COR-L47 (cell line): ENCODE measurements around the gene SCGB3A1.

ENCODE experiments used
- DNase-seq: peaks from one replicate; lab custom pipeline; 2025; lab: John Stamatoyannopoulos, UW

Gene SCGB3A1

GRCh38 chr5:180625125-180625790 lies 34.0 kb upstream of the SCGB3A1 start:
- DNase-seq = no peak

DNA sequence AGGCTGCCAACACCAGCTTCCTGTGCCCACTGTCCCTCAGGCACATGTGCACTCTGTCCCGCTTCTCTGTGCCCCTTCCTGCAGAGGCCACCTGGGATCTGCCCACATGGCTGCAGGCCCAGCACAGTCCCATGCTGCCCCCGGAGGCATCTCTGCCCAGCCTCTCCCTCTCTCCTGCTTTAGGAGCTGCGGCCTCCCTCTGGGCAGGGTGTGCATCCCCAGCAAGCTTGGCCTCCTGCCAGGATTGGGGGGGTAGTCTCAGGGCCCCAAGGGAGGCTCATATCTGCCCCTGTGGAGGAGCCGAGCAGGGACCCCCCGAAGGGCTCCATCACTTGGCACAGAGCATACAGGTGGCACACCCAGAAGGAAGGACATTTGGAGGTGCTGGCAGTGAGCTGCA lies 33.3 kb upstream of the SCGB3A1 start:
- peak; percentile 54 for DNase-seq

DNA sequence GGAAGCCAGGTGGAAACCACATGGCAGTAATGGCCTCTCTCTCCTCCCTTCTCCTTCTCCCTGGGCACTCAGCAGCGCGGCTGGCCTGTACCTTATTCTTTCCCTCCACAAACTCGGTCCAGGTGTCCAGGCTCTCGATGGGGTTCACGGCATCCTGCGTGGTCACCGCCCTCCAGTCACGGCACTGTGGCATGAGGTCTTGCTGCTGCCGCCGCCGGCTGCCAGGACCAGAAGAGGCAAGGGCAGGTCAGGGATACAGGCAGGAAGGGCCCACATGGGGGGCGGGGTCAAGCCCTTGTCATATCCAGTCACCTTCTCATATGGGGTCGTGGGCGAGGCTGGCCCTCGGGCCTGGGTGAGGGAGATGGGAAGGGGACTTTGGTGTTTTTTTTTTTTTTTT lies 32.5 kb upstream of the SCGB3A1 start:
- DNase-seq = no peak

- no peak for DNase-seq
These were observed 32.1 kb upstream of the SCGB3A1 start for GRCh38 chr5:180623411-180623834.

DNA sequence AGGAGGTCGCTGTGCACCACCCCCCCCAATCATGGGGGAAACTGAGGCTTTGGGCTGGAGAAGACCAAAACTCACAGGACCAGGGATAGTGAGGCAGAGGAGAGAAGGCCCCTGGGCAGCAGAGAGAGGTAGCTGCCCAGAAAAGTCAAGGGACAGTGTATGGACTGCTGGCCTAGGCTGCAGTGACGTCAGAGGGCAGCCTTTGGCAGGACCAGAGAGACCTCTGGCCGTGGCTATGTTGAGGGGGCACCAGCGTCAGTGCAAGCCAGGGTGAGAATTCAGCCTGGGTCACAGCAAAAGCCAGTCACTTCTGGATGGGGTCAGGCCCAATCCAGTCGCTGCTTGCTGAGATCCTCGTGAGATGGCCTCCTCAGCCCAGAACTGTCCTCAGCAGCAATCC lies 31.6 kb upstream of the SCGB3A1 start:
- no peak for DNase-seq

DNA sequence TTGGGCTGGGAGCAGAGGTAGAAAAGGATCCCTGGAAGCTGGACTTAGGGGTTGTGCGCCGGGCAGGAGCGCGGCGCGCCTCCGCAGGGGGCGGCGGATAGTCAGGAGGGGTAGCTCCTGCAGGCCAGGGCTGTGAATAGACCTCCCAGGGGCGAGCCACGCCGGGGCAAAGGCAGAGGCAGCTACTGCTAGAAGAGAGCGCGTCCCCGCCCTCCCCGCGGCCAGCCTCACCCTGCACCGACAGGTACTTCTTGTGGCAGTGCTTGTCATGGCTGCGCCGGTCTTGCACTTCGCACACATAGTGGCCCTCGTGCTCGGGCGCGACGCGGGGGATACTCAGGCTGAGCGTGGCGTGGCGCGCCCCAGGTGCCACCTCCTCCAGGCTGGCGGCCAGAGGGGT lies 30.0 kb upstream of the SCGB3A1 start:
- DNase-seq = no peak

GRCh38 chr5:180620014-180620413 lies 28.7 kb upstream of the SCGB3A1 start:
- no peak for DNase-seq

GRCh38 chr5:180619563-180619915 lies 28.2 kb upstream of the SCGB3A1 start:
- no peak for DNase-seq

- peak; percentile 37 for DNase-seq
These were observed 27.7 kb upstream of the SCGB3A1 start for GRCh38 chr5:180618829-180619562.

- no peak for DNase-seq
These were observed 27.2 kb upstream of the SCGB3A1 start for GRCh38 chr5:180618487-180618828.

DNA sequence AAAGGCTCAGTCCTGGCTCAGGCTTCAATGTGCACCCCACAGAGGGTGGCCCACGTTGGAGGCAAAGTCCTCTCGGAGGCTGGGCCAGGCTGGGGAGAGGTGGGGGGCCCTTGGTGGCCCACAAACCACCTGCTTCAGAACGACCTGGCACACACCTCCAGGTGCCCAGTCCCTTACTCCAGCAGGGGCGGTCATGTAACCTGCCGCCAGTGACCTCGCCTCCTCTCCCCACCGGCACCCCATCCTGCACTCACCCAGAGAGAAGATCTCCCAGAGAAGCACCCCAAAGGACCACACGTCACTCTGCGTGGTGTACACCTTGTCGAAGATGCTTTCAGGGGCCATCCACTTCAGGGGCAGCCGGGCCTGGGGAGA lies 22.5 kb upstream of the SCGB3A1 start:
- DNase-seq = no peak

GRCh38 chr5:180613188-180613813 lies 22.0 kb upstream of the SCGB3A1 start:
- no peak for DNase-seq

- no peak for DNase-seq
These were observed 21.4 kb upstream of the SCGB3A1 start for GRCh38 chr5:180612683-180613082.

- no peak for DNase-seq
These were observed 20.0 kb upstream of the SCGB3A1 start for GRCh38 chr5:180611140-180611850.

DNA sequence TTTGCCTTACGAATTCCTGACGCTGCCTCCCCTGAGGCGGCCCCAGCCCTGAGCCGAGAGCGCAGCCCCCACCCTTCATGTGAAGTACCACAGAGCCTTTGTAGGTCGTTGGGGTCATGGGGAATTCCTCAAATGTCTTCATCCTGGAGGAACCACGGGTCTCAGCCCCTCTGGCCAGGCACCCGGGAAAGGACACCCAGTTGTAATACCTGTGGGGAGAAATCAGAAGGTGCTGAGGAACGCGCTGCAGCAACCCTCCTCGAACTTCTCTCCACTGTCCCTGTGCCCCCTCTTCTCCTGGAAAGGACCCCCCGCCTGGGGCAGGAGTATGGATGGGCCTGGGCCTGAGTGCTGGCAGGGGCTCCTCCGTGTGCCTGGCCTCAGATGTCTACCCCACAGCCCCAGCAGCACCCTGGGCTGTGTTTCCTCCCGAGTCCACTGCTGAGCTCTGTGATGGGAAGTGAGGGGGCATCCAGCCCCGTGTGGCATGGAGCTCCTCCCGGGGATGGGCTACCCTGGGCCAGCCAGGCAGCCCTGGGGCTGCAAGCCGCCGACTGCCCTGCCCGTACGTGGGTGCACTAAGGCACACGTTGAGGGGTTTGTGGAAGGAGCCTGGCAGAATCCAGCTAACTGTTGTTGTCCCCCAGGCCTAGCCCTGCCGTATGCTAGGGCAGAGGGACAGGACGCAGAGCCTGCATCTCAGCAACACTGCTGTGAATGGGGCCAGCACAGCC lies 18.7 kb upstream of the SCGB3A1 start:
- no peak for DNase-seq

- no peak for DNase-seq
These were observed 18.1 kb upstream of the SCGB3A1 start for GRCh38 chr5:180609386-180609785.

DNA sequence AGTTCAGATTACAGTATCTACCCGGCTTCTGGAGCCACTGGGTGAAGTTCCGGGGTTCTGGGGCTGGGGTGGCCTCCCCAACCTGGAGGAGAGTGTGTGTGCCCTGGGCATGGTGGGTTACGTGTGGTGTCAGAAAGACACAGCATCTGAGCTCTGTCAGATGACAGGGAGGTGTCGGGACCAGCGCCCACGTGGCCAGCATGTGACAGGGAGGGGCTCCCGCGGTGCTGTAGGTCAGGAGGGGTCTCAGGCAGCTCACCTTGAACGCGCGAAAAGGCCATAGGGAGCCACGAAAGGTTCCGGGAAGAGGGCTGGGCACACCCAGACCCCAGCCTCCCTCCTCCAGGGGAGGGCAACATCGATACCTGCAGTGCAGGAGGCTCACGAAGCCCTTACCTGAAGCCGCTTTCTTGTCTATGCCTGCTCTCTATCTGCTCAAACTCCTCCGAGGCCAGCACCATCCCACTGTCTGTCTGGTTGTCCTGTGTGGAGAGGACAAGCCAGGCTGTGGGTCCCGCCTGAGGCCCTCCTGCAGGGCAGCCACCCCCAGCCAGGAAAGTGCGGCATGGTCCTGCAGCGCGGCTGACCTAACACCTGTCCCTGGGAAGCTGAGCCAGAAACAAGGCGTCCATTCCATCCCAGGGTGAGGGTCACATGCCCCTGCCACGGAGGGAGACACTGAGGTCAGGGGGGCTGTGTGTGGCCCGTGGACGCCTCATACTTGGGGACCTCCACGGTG lies 17.4 kb upstream of the SCGB3A1 start:
- no peak for DNase-seq

DNA sequence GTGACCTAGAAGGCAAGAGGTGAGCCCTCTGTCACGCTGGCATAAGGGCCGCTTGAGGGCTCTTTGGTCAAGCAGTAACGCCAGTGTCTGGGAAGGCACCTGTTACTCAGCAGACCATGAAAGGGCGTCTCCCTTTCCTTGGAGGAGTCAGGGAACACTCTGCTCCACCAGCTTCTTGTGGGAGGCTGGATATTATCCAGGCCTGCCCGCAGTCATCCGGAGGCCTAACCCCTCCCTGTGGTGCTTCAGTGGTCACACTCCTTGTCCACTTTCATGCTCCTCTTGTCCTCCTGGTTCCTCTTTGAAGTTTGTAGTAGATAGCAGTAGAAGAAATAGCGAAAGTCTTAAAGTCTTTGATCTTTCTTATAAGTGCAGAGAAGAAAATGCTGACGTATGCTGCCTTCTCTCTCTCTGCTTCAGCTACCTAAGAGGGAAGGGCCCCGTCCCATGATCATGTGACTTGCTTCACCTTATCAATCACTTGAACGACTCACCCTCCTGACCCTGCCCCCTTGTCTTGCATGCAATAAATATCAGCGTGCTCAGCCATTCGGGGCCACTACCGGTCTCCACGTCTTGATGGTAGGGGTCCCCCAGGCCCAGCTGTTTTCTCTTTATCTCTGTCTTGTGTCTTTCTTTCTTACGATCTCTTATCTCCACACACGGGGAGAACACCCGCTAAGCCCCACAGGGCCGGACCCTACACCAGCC lies 16.7 kb upstream of the SCGB3A1 start:
- DNase-seq = no peak

DNA sequence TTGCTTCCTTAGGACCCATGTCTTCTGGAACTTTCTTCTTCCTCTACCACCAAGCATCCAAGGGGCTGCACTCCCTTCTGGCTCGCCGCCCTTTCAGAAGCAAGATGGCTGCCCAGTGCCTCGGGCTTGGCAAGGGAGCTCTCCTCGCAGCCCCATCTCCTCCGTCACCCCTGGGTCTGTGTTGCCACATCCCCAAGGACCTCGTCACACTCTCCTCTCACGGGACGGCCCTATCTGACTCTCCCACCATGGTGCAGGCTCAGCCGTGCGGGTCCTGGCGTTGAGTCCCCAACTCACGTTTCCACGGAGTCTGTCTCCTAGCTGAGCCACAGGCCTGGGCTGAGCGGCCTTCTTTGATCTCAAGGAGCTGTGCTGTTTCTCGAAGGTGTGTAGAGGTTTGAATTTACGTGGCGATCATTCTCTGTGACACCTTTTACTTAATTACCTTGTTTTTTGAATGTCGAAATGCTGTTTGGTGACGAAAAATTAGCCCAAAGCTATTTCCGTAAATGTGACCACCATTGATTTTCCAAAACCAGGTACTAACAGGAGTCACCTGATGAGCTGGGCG lies 15.0 kb upstream of the SCGB3A1 start:
- no peak for DNase-seq

DNA sequence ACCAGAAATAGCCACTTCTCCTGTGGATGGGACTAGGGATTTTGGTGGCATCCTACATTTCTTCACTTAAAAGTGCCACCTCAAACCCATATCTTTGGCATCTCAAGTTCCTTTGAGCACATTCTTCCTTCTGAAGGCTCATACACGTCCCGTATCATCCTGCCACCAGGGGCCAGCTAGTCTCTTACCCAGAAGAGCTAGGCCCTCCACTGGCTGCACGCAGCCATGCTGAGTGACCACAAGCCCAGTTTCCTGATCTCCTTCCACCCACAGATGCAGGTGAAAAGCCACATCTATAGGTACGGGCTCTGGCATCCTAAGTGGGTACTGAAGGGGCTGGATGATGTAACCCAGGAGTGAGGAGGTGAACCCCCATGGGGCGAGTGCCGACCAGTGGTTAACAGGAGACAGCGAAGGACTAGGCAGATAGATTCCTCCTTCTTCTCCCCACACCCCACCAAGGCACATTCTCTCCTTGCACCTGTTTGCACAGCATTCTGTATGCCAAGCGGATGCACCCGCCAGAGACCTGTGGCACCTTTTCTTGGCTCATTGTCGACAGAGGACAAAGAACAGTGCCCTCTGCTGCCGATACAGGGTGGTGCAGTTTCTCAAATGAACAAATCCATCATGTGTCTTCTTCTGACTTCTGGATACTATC lies 14.4 kb upstream of the SCGB3A1 start:
- peak; percentile 46 for DNase-seq
